ENCODE results near the gene MAP4K4.

DNA sequence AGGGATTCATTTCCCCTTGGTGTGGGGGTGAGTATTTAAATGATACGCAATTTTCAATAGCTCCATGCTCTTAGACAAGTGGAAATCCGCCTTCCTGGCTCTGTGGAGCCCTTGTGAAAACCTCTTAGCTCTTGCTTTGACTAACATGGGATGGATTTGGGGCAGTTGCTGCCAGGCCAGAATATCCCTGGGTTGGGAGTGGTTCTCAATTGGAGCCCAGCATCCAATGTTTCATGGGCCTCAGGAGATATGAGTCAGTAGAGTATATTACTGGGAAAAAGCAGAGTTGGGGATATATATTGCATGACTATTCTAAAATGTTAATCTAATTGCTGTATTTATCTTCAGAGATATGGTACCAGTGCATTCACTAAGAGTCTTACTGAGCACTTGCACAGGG lies 189.8 kb downstream of the MAP4K4 start:
- TF ChIP-seq, protein P1, sequence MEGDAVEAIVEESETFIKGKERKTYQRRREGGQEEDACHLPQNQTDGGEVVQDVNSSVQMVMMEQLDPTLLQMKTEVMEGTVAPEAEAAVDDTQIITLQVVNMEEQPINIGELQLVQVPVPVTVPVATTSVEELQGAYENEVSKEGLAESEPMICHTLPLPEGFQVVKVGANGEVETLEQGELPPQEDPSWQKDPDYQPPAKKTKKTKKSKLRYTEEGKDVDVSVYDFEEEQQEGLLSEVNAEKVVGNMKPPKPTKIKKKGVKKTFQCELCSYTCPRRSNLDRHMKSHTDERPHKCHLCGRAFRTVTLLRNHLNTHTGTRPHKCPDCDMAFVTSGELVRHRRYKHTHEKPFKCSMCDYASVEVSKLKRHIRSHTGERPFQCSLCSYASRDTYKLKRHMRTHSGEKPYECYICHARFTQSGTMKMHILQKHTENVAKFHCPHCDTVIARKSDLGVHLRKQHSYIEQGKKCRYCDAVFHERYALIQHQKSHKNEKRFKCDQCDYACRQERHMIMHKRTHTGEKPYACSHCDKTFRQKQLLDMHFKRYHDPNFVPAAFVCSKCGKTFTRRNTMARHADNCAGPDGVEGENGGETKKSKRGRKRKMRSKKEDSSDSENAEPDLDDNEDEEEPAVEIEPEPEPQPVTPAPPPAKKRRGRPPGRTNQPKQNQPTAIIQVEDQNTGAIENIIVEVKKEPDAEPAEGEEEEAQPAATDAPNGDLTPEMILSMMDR (IDR thresholded peaks at IDR 0.05; ENCODE audit: low read depth, low read length): no peak
- TF ChIP-seq EZH2phosphoT487 (IDR thresholded peaks at IDR 0.05; ENCODE audit: low read depth): no peak
